Activated CD8-positive, alpha-beta T cell treated with anti-CD3 and anti-CD28 coated beads, Interleukin-2, amount 10 ng/mL, durations not matched to agents 7 days and 5 days (primary cell): ENCODE measurements around the gene ALMS1. TPM values are rescaled to one million over a fixed set of nuclear protein-coding genes. Genes with fewer than 3 reads are reported as not detected.
"Not testable (repeated sequence)": the region's sequence is repeated elsewhere in the genome, so short reads cannot be mapped to it uniquely, and the experiment has no call there.

Experiments used
- ATAC-seq: fragments of 150-1000 bp; cut with Tn5 transposase; one replicate; pipeline ENCODE4 v1.10.0; 2021; ENCODE audit warnings: moderate library complexity
- CTCF ChIA-PET: fragments of 350-600 bp; sonication (Branson Sonifier 250); formaldehyde crosslinking; loops from one replicate; lab custom pipeline; 2021; ENCODE audit warnings: antibody characterized with exemption; lab: Charles Lee
- POLR2A ChIA-PET: fragments of 350-600 bp; sonication (Branson Sonifier 250); formaldehyde crosslinking; loops from one replicate; lab custom pipeline; 2021; ENCODE audit warnings: antibody characterized with exemption; lab: Charles Lee
- DNase-seq: peaks from one replicate; pipeline ENCODE4 v3.0.0-alpha.2; 2020
- H3K27ac Mint-ChIP-seq: one replicate; pipeline ENCODE4 v1.8.0; 2021; ENCODE audit warnings: mild to moderate bottlenecking, mixed read lengths
- H3K27me3 Mint-ChIP-seq: one replicate; pipeline ENCODE4 v1.8.0; 2021; ENCODE audit warnings: low read depth, mixed read lengths
- H3K36me3 Mint-ChIP-seq: one replicate; pipeline ENCODE4 v1.8.0; 2021; ENCODE audit warnings: low read depth, mixed read lengths
- H3K4me1 Mint-ChIP-seq: one replicate; pipeline ENCODE4 v1.8.0; 2021; ENCODE audit warnings: low read depth, mixed read lengths
- H3K4me3 Mint-ChIP-seq: one replicate; pipeline ENCODE4 v1.8.0; 2021; ENCODE audit warnings: mild to moderate bottlenecking, mixed read lengths
- H3K9me3 Mint-ChIP-seq: one replicate; pipeline ENCODE4 v1.8.0; 2022; ENCODE audit warnings: mixed read lengths; ENCODE audit not compliant: insufficient read depth
- total RNA-seq, 2 experiments: library from RNA; stranded (reverse); gene quantifications; one replicate each; pipeline ENCODE4 v1.2.3, GENCODE V29; 2021

The ALMS1 gene
- total RNA-seq, 2 experiments from 2014 or later: 19.9 to 21.3 TPM

DNA sequence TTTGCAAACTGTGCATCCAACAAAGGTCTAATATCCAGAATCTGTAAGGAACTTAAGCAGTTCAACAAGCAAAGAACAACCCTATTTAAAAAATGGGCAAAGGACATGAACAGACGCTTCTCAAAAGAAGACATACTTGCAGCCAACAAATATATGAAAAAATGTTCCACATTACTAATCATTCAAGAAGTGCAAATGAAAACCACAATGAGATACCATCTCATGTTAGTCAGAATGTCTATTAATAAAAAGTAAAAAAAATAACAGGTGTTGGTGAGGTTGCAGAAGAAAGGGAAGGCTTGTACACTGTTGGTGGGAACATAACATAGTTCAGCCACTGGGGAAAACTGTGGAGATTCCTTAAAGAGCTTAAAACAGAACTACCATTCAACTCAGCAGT is 130.4 kb downstream of the ALMS1 start:
- no peak for DNase-seq
- no peak overlapping the region for H3K27ac Mint-ChIP-seq
- POLR2A ChIA-PET: no interaction called here
- H3K9me3 Mint-ChIP-seq: peaks cover 9% of the 10 kb centered on the region
- H3K4me1 Mint-ChIP-seq: no peaks in the 10 kb centered on the region
- peaks cover 20% of the 10 kb centered on the region for H3K36me3 Mint-ChIP-seq
- no peaks in the 10 kb centered on the region for H3K27me3 Mint-ChIP-seq
- no peak overlapping the region for H3K4me3 Mint-ChIP-seq
- ATAC-seq: no peak
- CTCF ChIA-PET: no interaction called here

GRCh38 chr2:73528688-73529087 is 143.1 kb downstream of the ALMS1 start:
- H3K36me3 Mint-ChIP-seq: peaks cover 44% of the 10 kb centered on the region
- no peaks in the 10 kb centered on the region for H3K4me1 Mint-ChIP-seq
- no peak overlapping the region for H3K4me3 Mint-ChIP-seq
- H3K9me3 Mint-ChIP-seq: peaks cover 40% of the 10 kb centered on the region
- no peaks in the 10 kb centered on the region for H3K27me3 Mint-ChIP-seq
- POLR2A ChIA-PET: no interaction called here
- CTCF ChIA-PET: interaction anchor here (0.7 kb wide), 1 partner anchor 1212 kb away, joined by 3 read pairs; no protein-coding TSS in a partner anchor
- no peak overlapping the region for H3K27ac Mint-ChIP-seq
- ATAC-seq (no peak), DNase-seq (no peak)

DNA sequence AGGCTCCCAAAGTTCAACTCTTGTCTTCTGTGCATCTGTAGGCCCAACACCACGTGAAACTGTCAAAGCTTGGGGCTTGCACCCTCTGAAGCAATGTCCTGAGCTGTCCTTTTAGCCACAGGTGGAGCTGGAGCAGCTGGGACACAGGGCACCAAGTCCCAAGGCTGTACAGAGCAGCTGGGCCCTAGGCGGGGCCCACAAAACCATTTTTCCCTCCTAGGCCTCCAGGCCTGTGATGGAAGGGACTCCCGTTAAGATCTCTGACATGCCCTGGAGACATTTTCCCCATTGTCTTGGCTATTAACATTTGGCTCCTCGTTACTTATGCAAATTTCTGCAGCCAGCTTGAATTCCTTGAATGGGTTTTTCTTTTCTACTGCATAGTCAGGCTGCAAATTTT is 145.1 kb downstream of the ALMS1 start:
- H3K36me3 Mint-ChIP-seq: peaks cover 44% of the 10 kb centered on the region
- H3K4me1 Mint-ChIP-seq, H3K4me3 Mint-ChIP-seq, CTCF ChIA-PET, H3K27me3 Mint-ChIP-seq, POLR2A ChIA-PET, DNase-seq, ATAC-seq, H3K27ac Mint-ChIP-seq: not testable (repeated sequence)
- H3K9me3 Mint-ChIP-seq: peaks cover 34% of the 10 kb centered on the region

DNA sequence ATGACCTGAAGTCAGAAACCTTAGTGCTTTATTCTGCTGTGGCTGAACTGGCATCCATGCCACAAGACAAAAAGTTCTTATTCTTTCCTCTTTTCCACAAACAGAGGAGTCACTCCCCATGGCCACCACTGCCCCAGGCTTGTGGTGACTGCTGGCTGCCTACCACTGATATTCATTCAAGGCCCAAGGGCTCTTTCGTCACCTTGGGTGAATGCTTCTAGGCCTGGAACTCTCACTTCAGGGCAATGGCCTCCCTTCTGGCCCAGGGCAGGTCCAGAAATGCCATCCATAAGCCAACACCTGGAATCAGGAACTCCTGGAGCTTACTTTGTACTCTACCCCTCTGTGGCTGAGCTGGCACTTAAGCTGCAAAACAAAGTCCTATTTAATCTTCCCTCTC is 146.7 kb downstream of the ALMS1 start:
- no peak for DNase-seq
- H3K4me3 Mint-ChIP-seq: no peak overlapping the region
- no peaks in the 10 kb centered on the region for H3K4me1 Mint-ChIP-seq
- H3K27me3 Mint-ChIP-seq: no peaks in the 10 kb centered on the region
- CTCF ChIA-PET: no interaction called here
- peaks cover 31% of the 10 kb centered on the region for H3K9me3 Mint-ChIP-seq
- peaks cover 48% of the 10 kb centered on the region for H3K36me3 Mint-ChIP-seq
- POLR2A ChIA-PET: no interaction called here
- no peak for ATAC-seq
- no peak overlapping the region for H3K27ac Mint-ChIP-seq

DNA sequence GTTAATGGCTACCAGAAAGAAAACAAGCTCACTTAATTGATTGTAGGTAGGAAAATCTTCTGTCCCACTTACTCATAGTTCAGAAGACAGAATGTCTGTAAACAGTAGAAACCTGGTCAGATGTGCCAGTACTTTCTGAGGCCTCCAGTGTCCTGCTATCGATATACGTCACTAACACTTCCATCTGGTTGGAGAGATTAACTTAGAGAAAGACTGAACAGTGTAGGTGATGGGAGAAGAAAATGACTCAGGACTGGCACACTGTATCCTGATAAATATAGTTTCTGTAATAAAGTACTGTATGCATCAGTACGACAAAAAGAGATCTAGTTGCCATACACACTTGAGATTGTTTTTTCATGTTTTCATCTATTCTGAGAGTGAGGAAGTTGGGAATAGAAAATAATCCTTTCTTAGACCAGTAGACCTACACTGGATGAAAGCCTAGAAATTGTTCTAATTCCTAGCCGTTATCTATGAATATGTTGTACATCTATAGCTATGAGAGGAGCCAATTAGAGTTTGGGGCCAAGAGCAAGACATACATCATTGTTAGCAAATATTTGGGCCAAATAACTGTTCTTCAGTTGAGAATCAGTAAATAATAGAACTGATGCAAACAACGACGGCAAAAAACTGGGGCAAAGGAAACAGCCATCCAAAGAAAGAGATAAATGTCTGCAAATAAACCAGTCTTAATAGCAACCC is 150.7 kb downstream of the ALMS1 start:
- Mint-ChIP-seq H3K4me1 (no peaks in the 10 kb centered on the region), H3K27me3 (no peaks in the 10 kb centered on the region), H3K9me3 (peaks cover 23% of the 10 kb centered on the region), H3K36me3 (peaks cover 37% of the 10 kb centered on the region), H3K4me3 (no peak overlapping the region), H3K27ac (no peak overlapping the region)
- no peak for DNase-seq
- no peak for ATAC-seq
- POLR2A ChIA-PET: no interaction called here
- CTCF ChIA-PET: no interaction called here

- DNase-seq, H3K4me3 Mint-ChIP-seq, POLR2A ChIA-PET, H3K27ac Mint-ChIP-seq, ATAC-seq, CTCF ChIA-PET, H3K9me3 Mint-ChIP-seq, H3K4me1 Mint-ChIP-seq, H3K27me3 Mint-ChIP-seq, H3K36me3 Mint-ChIP-seq: not testable (repeated sequence)
Observed at GRCh38 chr2:73560875-73561274, 175.2 kb downstream of the ALMS1 start.

DNA sequence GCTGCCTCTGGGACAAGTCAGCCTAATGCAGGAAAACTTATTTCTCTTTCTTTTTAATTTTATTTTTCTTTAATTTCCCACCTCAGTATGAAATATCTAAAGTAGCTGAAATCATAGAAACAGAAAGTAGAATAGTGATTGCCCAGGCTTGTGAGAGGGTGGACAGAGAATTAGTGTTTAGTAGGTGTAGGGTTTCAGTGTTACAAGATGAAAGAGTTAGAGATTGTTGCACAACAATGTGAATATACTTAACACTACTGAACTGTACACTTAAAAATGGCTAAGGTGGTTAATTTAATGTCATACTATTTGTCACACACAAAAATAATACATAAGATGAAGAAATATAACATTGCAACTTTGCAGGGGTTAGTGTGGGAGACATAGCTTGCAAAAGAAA is 175.8 kb downstream of the ALMS1 start:
- POLR2A ChIA-PET: no interaction called here
- no peak for ATAC-seq

GRCh38 chr2:73564986-73565385 is 179.3 kb downstream of the ALMS1 start:
- ATAC-seq (no peak), DNase-seq (no peak)
- Mint-ChIP-seq H3K27me3 (no peaks in the 10 kb centered on the region), H3K36me3 (peaks cover 9% of the 10 kb centered on the region), H3K9me3 (no peaks in the 10 kb centered on the region), H3K4me3 (no peak overlapping the region), H3K27ac (no peak overlapping the region), H3K4me1 (peaks cover 3% of the 10 kb centered on the region)
- ChIA-PET POLR2A (no interaction called here), CTCF (no interaction called here)

More for the DNA sequence above, 175.8 kb downstream of the ALMS1 start:
- peaks cover 9% of the 10 kb centered on the region for H3K36me3 Mint-ChIP-seq
- no peak overlapping the region for H3K4me3 Mint-ChIP-seq
- no peaks in the 10 kb centered on the region for H3K9me3 Mint-ChIP-seq
- no peaks in the 10 kb centered on the region for H3K4me1 Mint-ChIP-seq
- no peak overlapping the region for H3K27ac Mint-ChIP-seq
- no peaks in the 10 kb centered on the region for H3K27me3 Mint-ChIP-seq
- CTCF ChIA-PET: no interaction called here
- no peak for DNase-seq

- ChIA-PET CTCF (interaction anchor here (1.1 kb wide), 1 partner anchor 9 kb away, joined by 4 read pairs; no protein-coding TSS in a partner anchor), POLR2A (no interaction called here)
- H3K36me3 Mint-ChIP-seq: peaks cover 3% of the 10 kb centered on the region
- H3K27me3 Mint-ChIP-seq: no peaks in the 10 kb centered on the region
- DNase-seq (no peak), ATAC-seq (no peak)
- H3K4me1 Mint-ChIP-seq: peaks cover 7% of the 10 kb centered on the region
- H3K9me3 Mint-ChIP-seq: no peaks in the 10 kb centered on the region
- no peak overlapping the region for H3K4me3 Mint-ChIP-seq
- no peak overlapping the region for H3K27ac Mint-ChIP-seq
Observed at GRCh38 chr2:73566288-73566878, 180.7 kb downstream of the ALMS1 start.

- peaks cover 2% of the 10 kb centered on the region for H3K4me1 Mint-ChIP-seq
Observed at GRCh38 chr2:73575261-73575660, 189.6 kb downstream of the ALMS1 start.

DNA sequence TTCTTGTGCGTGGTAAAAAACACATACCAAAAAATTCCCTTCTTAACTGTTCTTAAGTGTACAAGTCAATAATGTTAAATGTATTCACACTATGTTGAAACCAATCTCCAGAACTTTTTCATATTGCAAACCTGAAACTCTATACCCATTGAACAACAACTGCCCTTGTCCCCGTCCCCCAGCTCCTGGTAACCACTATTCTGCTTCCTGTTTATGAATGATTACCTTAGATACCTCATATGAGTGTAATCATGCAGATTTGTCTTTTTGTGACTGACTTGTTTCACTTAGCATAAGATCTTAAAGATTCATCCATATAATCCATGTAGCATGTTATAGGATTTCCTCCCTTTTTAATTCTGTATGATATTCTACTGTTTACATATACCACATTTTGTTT is 196.7 kb downstream of the ALMS1 start:
- ChIA-PET POLR2A (no interaction called here), CTCF (no interaction called here)
- Mint-ChIP-seq H3K27ac (no peak overlapping the region), H3K4me3 (no peak overlapping the region), H3K9me3 (peaks cover 4% of the 10 kb centered on the region), H3K4me1 (peaks cover 3% of the 10 kb centered on the region), H3K36me3 (peaks cover 12% of the 10 kb centered on the region), H3K27me3 (no peaks in the 10 kb centered on the region)
- DNase-seq (no peak), ATAC-seq (no peak)

More at GRCh38 chr2:73575261-73575660, 189.6 kb downstream of the ALMS1 start:
- no peak for ATAC-seq
- POLR2A ChIA-PET: no interaction called here
- Mint-ChIP-seq H3K27ac (no peak overlapping the region), H3K36me3 (peaks cover 12% of the 10 kb centered on the region), H3K9me3 (no peaks in the 10 kb centered on the region), H3K27me3 (no peaks in the 10 kb centered on the region), H3K4me3 (no peak overlapping the region)
- no peak for DNase-seq
- CTCF ChIA-PET: no interaction called here

- no peak overlapping the region for H3K4me3 Mint-ChIP-seq
- DNase-seq: no peak
- ChIA-PET CTCF (no interaction called here), POLR2A (no interaction called here)
- H3K27me3 Mint-ChIP-seq: no peaks in the 10 kb centered on the region
- H3K36me3 Mint-ChIP-seq: no peaks in the 10 kb centered on the region
- ATAC-seq: no peak
- peaks cover 4% of the 10 kb centered on the region for H3K9me3 Mint-ChIP-seq
- H3K27ac Mint-ChIP-seq: no peak overlapping the region
- peaks cover 2% of the 10 kb centered on the region for H3K4me1 Mint-ChIP-seq
Observed at GRCh38 chr2:73588177-73588576, 202.5 kb downstream of the ALMS1 start.
